Measurements from ENCODE around the gene LMO7.

- TF ChIP-seq CTCF (conservative IDR thresholded peaks at IDR 0.05; ENCODE audit: low read length), result no peak
- TF ChIP-seq EZH2phosphoT487 (IDR thresholded peaks at IDR 0.05; ENCODE audit: borderline replicate concordance, low read depth, low read length), result no peak
Observed at GRCh38 chr13:75825594-75825993, 189.5 kb downstream of the LMO7 start.

Data from OCI-LY7 (cell line).